ENCODE results near the gene CNTNAP2.

DNA sequence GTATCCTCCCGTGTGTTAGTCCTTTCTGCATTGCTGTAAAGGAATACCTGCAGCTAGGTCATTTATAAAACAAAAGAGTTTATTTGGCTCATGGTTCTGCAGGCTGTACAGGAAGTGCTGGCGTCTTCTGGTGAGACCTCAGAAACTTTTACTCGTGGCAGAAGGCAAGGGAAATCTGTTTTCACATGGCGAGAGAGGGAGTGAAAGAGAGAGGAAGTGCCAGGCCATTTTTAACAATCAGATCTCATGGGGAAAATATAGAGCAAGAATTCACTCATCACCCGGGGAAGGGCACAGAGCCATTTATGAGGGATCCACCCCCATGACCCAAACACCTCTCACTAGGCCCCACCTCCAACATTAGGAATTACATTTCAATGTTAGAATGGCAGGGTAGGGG lies 952.2 kb downstream of the CNTNAP2 start:
- TF ChIP-seq JUN (IDR thresholded peaks at IDR 0.05; ENCODE audit: borderline replicate concordance, low read depth, low read length) (no peak), JUN (CRISPR knock-in tag; IDR thresholded peaks at IDR 0.05; ENCODE audit: borderline replicate concordance) (no peak), MLX (CRISPR knock-in tag; conservative IDR thresholded peaks at IDR 0.05) (no peak), PHF8 (IDR thresholded peaks at IDR 0.05; ENCODE audit: borderline replicate concordance, low read length) (no peak), JUNB (CRISPR knock-in tag; conservative IDR thresholded peaks at IDR 0.05) (no peak), NR1H2 (CRISPR knock-in tag; IDR thresholded peaks at IDR 0.05) (no peak), NBN (IDR thresholded peaks at IDR 0.05; ENCODE audit: low read depth) (no peak), TBL1XR1 (IDR thresholded peaks at IDR 0.05; ENCODE audit: low read length in 2 of 2) (no peak), YBX1 (IDR thresholded peaks at IDR 0.05) (no peak), RAD21 (CRISPR knock-in tag; conservative IDR thresholded peaks at IDR 0.05 in 1 of 2, IDR thresholded peaks at IDR 0.05 in 1 of 2) (no peak), CHD2 (IDR thresholded peaks at IDR 0.05; ENCODE audit: low read depth, low read length) (no peak), JUND (IDR thresholded peaks at IDR 0.05; ENCODE audit: borderline replicate concordance, low read depth, low read length) (no peak), JUND (tag; IDR thresholded peaks at IDR 0.05; ENCODE audit: borderline replicate concordance, low read depth, low read length) (no peak), ZNF274 (IDR thresholded peaks at IDR 0.05; ENCODE audit: borderline replicate concordance, low read depth, low read length) (no peak)
- TF ChIP-seq, protein P1, sequence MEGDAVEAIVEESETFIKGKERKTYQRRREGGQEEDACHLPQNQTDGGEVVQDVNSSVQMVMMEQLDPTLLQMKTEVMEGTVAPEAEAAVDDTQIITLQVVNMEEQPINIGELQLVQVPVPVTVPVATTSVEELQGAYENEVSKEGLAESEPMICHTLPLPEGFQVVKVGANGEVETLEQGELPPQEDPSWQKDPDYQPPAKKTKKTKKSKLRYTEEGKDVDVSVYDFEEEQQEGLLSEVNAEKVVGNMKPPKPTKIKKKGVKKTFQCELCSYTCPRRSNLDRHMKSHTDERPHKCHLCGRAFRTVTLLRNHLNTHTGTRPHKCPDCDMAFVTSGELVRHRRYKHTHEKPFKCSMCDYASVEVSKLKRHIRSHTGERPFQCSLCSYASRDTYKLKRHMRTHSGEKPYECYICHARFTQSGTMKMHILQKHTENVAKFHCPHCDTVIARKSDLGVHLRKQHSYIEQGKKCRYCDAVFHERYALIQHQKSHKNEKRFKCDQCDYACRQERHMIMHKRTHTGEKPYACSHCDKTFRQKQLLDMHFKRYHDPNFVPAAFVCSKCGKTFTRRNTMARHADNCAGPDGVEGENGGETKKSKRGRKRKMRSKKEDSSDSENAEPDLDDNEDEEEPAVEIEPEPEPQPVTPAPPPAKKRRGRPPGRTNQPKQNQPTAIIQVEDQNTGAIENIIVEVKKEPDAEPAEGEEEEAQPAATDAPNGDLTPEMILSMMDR (IDR thresholded peaks at IDR 0.05 in 2 of 3, conservative IDR thresholded peaks at IDR 0.05 in 1 of 3; ENCODE audit: insufficient read depth in 2 of 3, low read depth in 1 of 3, low read length in 3 of 3) = no peak
